Stimulated activated CD4-positive, alpha-beta T cell treated with anti-CD3 and anti-CD28 coated beads, Interleukin-12 subunit alpha, Interleukin-12 subunit beta, amount 100 ng/mL, for 4 hours (primary cell): ENCODE measurements around the gene TNFAIP3.

ENCODE experiments used
- DNase-seq: peaks from one replicate; pipeline ENCODE4 v3.0.0-alpha.2; 2020

TNFAIP3 gene

GRCh38 chr6:137845460-137845859 lies 21.6 kb upstream of the TNFAIP3 start:
- DNase-seq, result no peak

- no peak for DNase-seq
Observed at GRCh38 chr6:137846274-137846673, 20.8 kb upstream of the TNFAIP3 start.

GRCh38 chr6:137846772-137847313 lies 20.2 kb upstream of the TNFAIP3 start:
- DNase-seq, result no peak

GRCh38 chr6:137847748-137848147 lies 19.3 kb upstream of the TNFAIP3 start:
- DNase-seq, result no peak

- DNase-seq, result no peak
Observed at GRCh38 chr6:137848672-137849071, 18.4 kb upstream of the TNFAIP3 start.

- DNase-seq, result no peak
Observed at GRCh38 chr6:137849181-137849980, 17.7 kb upstream of the TNFAIP3 start.

GRCh38 chr6:137849981-137850714 lies 16.9 kb upstream of the TNFAIP3 start:
- no peak for DNase-seq

- no peak for DNase-seq
Observed at GRCh38 chr6:137850816-137851602, 16.1 kb upstream of the TNFAIP3 start.

- no peak for DNase-seq
Observed at GRCh38 chr6:137851669-137852068, 15.4 kb upstream of the TNFAIP3 start.

GRCh38 chr6:137852346-137852745 lies 14.7 kb upstream of the TNFAIP3 start:
- no peak for DNase-seq

- DNase-seq, result no peak
Observed at GRCh38 chr6:137852811-137853210, 14.2 kb upstream of the TNFAIP3 start.

- no peak for DNase-seq
Observed at GRCh38 chr6:137853569-137854213, 13.4 kb upstream of the TNFAIP3 start.

- no peak for DNase-seq
Observed at GRCh38 chr6:137856138-137856898, 10.7 kb upstream of the TNFAIP3 start.

GRCh38 chr6:137859025-137859424 lies 8.0 kb upstream of the TNFAIP3 start:
- DNase-seq, result no peak

- no peak for DNase-seq
Observed at GRCh38 chr6:137860394-137861005, 6.6 kb upstream of the TNFAIP3 start.

- DNase-seq, result no peak
Observed at GRCh38 chr6:137861550-137862337, 5.3 kb upstream of the TNFAIP3 start.

- no peak for DNase-seq
Observed at GRCh38 chr6:137862419-137863090, 4.5 kb upstream of the TNFAIP3 start.

GRCh38 chr6:137863091-137863797 lies 3.8 kb upstream of the TNFAIP3 start:
- no peak for DNase-seq

GRCh38 chr6:137864812-137865508 lies 2.1 kb upstream of the TNFAIP3 start:
- no peak for DNase-seq
